ENCODE measurements around the gene AHI1.

AHI1 gene

DNA sequence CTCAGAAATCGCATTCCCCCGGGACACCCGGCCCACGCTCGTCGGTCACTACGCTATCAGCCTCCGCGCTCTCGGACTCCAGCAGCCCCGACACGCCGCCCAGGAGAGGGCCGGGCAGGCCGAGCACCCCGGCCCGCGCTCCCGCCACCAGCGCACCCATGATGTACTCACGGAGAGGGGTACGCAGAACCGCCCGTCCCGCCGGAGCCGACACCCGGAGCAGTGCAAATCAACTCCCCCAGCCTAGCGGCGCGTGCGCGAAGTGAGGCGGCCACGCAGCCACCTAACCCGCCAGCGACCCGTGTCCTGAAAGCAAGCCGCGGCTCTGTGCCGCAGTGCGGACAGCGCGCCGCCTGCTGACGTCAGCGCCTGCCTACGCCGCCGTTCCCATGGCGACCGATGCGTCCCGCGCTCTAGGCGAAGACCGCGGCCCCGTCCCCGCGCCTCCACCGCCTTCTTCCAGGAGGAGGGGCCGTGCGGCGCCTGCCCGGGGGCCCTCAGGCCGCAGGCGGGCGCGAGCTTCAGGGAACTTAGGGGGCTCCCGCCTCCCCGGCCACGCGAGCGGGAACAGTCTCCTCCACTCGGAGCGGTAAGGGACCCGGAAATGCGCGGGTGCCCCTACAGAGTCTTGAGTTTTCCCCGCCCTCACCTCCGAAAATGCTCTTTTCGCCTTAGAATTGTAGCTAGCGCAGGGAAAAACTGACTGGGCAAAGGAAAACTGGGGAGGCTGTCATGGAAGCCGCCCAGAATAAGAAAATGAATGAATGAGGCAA is at the start of gene AHI1:
TSS of gene AHI1 (minus strand) at position 329 of the 773 bp plus-strand sequence. CDS start 5,503 bp downstream, outside the sequence.
- DNase-seq (ENCODE audit: low read depth in 2 of 2) = peak; percentile 62 to 66

DNA sequence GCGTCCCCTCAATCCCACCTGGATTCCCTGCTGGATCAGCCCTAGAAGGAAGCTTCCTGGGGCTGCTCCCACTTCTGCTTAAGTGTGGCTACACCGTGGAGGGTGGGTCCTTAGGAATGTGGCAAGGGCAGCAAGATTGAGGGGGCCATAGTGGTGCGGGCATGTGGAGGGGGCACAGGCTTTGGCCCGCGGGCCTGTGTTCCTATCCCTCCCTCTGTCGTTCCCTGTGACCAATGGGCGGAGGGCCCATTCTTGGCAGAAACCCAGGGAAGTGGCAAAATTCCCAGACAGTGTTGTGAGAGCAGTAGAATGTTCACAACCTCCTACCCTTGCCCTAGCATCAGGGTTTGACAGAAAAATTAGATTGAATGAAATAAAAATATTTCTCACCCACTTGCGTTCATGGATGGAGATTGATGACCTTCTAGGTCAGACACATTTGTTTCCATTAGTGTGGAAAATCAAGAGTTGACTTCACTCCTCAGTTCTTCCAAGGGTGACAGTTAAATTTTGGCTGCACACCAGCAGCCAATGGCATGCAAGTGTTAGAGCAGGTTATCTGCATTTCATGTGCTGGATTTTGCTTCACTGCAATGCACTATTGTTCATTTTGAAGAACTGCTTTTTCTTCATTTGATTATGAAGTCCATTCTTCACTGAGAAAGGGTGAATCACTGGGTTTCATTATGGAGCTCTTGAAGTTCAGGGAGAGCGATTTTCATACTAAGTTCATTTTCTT is 49.3 kb upstream of the AHI1 start:
- no peak for DNase-seq (ENCODE audit: low read depth in 2 of 2)

DNA sequence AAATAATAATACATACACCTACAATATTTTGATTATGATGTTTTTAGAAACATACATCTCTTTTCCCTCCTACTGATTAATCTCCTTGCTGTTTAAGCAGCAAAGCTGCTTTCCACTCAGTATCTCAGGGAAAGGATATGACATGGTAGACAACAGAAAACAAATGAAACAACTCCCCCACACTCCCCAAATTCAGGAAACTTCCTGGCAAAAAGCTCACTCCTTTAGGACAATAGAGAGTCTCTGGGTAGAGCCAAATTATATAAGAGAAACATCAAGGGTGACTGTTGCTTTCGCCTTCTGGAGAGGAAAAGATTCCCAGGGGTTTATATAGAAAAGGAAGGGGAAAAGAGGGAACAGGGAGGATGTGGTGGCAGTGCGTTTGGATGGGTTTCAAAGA is 48.7 kb upstream of the AHI1 start:
- DNase-seq (ENCODE audit: low read depth in 2 of 2) = no peak

DNA sequence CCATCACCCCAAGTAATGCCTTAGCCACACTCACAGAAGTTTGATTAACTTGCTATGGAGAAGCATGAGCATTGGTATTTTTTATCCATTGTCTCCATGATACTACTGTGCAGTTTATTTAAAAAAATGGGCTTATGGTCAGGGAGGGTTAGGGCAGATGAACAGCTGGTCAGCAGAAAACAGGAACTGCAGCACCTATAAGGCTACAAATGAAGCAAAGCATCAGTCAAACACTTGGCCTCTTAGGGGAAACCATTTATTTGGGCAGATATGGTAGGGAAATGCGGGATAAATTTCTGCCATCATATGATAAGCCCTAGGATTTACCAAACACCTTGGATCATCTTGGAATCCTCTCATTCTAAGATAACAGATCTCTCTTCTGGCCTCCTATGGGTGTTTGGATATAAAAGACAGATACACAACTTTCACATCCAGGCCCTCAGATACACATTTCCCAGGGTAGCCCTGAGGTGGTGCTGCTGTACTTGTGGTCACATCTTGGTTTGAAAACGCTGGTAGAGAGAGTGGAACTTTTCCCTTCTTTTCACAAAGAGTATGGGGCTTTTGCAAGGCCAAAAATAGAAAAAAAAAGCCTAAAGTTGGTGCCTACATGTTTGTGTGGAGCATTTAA is 42.8 kb upstream of the AHI1 start:
- no peak for DNase-seq (ENCODE audit: low read depth in 2 of 2)

DNA sequence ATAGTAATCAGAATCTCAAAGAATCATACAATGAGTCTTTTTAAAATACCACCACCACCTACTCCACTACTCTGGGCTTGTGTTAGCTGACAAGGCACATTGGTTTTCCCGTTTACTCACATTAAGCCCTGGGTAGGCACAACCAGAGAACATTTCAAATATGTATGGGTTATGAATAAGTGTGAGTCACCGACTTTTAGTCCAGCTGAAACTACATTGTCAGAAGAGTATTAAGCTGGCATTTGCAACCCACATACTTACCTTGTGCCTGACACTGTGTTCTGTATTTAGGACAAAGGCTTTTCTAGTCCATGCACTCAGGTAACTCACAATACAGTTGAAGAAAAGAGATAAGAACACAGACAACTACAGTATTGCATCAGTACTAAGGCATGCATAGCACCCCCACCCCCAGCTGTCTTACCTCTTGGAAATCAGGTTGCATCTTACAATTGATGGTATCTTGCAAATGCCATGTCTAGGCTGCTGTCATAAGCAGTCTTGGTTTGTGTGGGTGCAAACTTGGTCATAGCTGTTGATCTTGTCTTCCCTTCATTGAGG is 40.3 kb upstream of the AHI1 start:
- DNase-seq (ENCODE audit: low read depth in 2 of 2) = peak in 1 of 2 experiments; percentile 39

- peak; percentile 82 to 85 for DNase-seq (ENCODE audit: low read depth in 2 of 2)
Observed at GRCh38 chr6:135535989-135536414, 38.5 kb upstream of the AHI1 start.

GRCh38 chr6:135534773-135535380 is 37.3 kb upstream of the AHI1 start:
- no peak for DNase-seq (ENCODE audit: low read depth in 2 of 2)

DNA sequence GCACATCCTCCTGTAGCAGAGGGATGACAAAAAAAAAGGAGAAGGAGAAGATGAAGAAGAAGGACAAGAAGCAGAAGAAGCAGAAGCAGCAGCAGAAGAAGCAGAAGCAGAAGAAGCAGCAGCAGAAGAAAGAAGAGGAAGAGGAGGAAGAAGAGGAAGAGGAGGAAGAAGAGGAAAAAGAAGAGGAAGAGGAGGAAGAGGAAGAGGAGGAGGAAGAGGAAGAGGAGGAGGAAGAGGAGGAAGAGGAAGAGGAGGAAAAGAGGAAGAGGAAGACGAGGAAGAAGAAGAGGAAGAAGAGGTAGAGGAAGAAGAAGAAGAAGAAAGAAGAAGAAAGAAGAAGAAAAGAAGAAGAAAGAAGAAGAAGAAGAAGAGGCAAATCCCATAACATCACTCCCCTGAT is 35.0 kb upstream of the AHI1 start:
- DNase-seq (ENCODE audit: low read depth in 2 of 2) = no peak

DNA sequence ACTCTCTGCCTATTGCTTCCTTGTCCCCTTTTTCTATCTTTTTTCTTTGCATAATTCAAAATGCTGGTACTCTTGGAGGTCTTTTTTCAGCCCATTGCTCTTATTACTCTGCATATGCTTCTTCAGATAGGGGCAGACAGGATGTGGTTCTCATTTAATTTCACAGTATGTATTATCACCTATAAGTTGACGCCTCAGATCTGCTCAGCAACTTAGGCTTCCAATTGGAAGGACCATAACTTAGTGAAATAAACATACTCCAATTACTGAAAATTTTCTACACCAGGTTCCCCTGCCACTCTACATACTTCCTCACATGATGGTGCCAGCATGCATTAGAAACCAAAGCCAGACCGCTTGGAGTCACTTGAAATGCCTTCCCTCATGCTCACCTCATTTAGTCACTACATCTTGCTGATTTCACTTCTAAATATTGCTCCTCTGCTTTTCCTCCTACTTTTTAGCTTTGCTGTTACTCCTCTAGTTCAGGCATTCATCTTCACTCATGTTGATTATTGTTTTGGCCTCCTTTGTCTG is 34.5 kb upstream of the AHI1 start:
- no peak for DNase-seq (ENCODE audit: low read depth in 2 of 2)

DNA sequence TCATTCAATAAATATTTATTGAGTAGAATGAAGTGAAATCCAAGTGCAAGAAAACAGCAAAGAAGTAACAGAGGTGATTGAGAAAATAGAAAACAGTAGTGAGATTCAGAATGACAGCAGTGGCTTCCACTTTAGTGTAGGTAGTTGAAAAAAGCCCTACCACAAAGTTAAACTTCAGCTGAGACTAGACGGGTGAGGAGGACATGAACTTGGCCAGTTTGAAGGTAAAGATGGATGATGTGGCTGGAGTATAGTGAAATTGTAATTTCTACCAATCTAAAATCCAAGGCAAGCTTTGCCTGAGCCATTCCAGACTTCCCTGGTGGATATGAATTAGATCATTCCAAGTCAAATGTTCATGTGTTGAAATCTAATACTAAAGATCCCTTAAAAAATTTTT is 32.6 kb upstream of the AHI1 start:
- DNase-seq (ENCODE audit: low read depth in 2 of 2) = no peak

- DNase-seq (ENCODE audit: low read depth in 2 of 2) = no peak
Observed at GRCh38 chr6:135527960-135528249, 30.4 kb upstream of the AHI1 start.

DNA sequence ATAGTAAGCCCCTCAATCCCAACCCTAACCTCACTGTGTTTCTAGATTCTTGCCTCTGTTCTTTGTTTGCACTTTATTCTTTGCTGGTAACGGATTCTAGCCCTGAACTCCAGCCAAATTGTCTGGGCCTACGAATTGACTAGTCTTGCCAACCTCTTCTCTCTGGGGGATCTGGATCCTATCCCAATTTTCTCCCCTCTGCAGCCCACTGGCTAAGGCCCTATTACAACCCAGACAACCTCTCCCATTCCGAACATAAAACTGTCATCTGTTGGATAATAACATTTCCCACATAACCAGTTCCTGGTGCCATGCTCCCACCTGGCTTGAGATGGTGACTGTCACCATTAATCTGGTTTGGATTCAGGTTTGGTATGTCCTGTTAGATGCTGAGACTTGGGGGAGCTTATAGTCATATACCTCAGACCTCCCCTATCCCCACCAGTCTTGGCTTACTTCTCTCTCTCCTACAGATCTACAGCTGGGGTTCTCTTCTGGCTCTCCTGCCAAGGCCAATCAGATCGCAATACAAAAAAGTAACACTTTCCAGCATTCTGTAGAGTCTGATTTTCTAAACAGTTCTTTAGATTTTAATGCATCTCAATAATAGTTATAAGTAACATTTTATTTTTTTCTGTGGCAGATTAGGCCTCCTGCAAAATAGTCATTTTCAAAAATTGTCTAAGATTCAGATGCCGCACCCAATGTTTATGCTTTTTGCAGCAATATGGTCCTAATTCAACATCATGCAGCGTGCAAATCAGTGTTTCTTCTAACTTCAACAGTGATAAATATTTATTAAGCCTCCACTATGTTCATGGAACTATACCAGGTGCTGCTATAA is 29.8 kb upstream of the AHI1 start:
- DNase-seq (ENCODE audit: low read depth in 2 of 2) = no peak

GRCh38 chr6:135525594-135525993 is 28.1 kb upstream of the AHI1 start:
- no peak for DNase-seq (ENCODE audit: low read depth in 2 of 2)

GRCh38 chr6:135522965-135523692 is 25.6 kb upstream of the AHI1 start:
- no peak for DNase-seq (ENCODE audit: low read depth in 2 of 2)

- DNase-seq (ENCODE audit: low read depth in 2 of 2) = no peak
Observed at GRCh38 chr6:135521431-135521830, 23.9 kb upstream of the AHI1 start.

DNA sequence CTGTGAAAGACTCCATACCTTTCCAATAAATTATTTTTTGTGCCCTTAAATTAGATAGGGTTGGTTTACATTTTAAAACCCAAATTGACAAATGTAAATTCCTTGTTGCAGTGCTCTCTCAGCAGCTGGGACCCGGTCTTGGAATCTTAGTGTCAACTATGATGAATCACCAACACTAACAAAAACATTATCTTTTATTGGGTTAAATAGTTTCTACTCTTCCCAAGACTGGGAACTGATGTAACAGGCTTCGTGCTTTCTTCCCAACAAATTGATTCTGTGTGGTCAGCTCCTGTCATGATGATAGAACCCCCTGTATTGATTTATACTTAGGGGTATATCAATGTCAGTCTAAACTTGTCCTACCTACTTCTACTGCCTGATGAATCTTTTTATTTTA is 23.2 kb upstream of the AHI1 start:
- DNase-seq (ENCODE audit: low read depth in 2 of 2) = no peak

- no peak for DNase-seq (ENCODE audit: low read depth in 2 of 2)
Observed at GRCh38 chr6:135519348-135519747, 21.8 kb upstream of the AHI1 start.

DNA sequence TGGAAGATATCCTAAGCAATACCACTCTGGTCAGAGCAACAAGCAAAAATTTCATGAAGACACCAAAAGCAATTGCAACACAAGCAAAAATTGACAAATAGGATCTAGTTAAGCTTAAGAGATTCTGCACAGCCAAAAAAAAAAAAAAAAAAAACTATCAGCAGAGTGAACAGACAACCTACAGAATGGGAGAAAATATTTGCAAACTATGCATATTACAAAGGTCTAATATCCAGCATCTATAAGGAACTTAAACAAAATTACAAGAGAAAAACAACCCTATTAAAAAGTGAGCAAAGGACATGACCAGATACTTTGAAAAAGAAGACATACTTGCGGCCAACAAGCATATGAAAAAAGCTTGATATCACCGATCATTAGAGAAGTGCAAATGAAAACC is 20.0 kb upstream of the AHI1 start:
- no peak for DNase-seq (ENCODE audit: low read depth in 2 of 2)

- no peak for DNase-seq (ENCODE audit: low read depth in 2 of 2)
Observed at GRCh38 chr6:135514706-135515105, 17.2 kb upstream of the AHI1 start.

- DNase-seq (ENCODE audit: low read depth in 2 of 2) = no peak
Observed at GRCh38 chr6:135506270-135506997, 8.9 kb upstream of the AHI1 start.
